GM10266 (cell line): Measurements from ENCODE around the gene TM4SF4.

Source experiments
- DNase-seq: peaks from one replicate; pipeline ENCODE4 v3.0.0; 2012; ENCODE audit errors: extremely low spot score
- CTCF ChIP-seq: IDR thresholded peaks from 2 replicates; pipeline ENCODE4 v1.5.1; 2012; ENCODE audit warnings: mild to moderate bottlenecking, low read depth; ENCODE audit not compliant: control insufficient read depth, insufficient read depth; ENCODE audit errors: missing control alignments

The TM4SF4 gene

GRCh38 chr3:149481491-149481890, 7.0 kb downstream of the TM4SF4 start:
- DNase-seq, result no peak
- no peak for TF ChIP-seq CTCF

GRCh38 chr3:149486726-149487125, 12.2 kb downstream of the TM4SF4 start:
- no peak for DNase-seq
- no peak for TF ChIP-seq CTCF

GRCh38 chr3:149487598-149488197, 13.2 kb downstream of the TM4SF4 start:
- peak; percentile 63 for TF ChIP-seq CTCF
- DNase-seq, result peak; percentile 32

DNA sequence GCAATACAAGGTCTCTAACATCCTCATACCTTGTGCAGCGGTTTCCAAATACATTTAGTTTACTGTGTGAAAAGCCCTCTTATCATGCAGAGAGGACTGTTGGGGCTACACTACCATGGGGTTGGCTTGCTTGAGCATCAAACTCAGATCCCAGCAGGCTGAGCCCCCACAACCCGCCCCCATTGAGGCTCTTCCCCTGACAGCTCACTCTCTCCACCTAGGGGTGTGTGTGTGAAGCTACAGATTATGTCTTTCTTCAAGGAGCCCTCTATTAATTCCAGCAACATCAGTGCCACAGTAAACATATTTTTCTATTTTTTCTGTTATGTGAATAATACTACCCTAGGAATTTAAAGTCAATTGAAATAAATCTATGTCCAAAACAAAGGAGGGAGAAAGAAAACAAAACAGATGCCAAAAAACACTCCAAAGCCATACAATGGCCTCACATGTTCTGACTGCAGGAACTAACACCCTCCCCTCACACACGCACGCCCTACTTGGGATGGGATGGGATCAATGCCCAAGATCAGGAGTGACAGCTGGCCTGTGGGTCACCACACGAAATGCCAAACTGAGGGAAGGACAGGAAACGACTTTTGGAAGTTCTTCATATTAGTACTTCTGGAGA, 14.7 kb downstream of the TM4SF4 start:
- DNase-seq, result no peak
- TF ChIP-seq CTCF, result peak; percentile 35

- no peak for DNase-seq
- TF ChIP-seq CTCF, result no peak
These were observed 15.9 kb downstream of the TM4SF4 start for GRCh38 chr3:149490260-149490971.

- DNase-seq, result no peak
These were observed 19.0 kb downstream of the TM4SF4 start for GRCh38 chr3:149493315-149494021.

More at GRCh38 chr3:149493315-149494021, 19.0 kb downstream of the TM4SF4 start:
- no peak for TF ChIP-seq CTCF
